Brain pericyte (primary cell): Measurements from ENCODE around the gene GALNT2.

ENCODE experiments used
- DNase-seq: peaks from one replicate; pipeline ENCODE4 v3.0.0-alpha.2; 2012; ENCODE audit warnings: low read depth, low spot score

Gene GALNT2

DNA sequence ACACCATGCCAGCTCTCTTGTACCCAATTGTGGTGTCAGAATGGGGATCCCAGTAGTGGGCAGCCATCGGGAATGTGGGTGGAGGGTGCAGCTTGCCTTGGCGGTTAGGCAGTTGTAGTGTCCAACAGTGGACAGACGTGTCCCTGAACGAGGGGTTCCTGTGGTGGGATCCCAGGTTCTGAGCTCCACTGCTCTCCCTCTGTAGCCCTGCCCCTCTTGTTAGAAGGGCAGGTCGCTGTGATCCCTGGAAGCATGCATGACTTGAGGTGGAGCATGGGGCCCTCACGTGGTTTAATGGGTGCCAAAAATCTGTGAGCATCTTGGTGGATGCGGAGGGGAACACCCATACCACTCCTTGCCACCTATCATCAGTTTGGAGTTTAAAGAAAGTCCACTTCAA lies 4.3 kb downstream of the GALNT2 start:
- DNase-seq, result no peak

DNA sequence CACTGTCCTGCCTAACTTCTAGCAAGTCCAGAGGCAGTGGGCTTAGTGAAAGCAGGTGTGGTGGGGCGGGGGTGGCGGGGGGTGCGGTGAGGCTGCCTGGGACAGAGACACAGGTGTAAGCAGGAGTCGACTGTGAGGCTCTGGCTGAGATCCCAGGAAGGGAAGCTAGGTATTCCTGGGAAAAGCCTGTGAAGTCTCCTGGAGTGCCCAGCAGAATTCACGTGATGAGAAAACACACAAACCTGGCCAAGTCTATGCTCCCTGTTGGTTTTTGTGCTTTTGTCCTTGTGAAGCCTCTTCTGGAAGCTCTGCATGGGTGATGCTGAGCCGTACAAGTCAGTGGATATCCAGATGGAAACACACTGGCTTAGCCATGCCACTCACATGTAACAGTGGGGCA lies 5.3 kb downstream of the GALNT2 start:
- DNase-seq, result no peak

DNA sequence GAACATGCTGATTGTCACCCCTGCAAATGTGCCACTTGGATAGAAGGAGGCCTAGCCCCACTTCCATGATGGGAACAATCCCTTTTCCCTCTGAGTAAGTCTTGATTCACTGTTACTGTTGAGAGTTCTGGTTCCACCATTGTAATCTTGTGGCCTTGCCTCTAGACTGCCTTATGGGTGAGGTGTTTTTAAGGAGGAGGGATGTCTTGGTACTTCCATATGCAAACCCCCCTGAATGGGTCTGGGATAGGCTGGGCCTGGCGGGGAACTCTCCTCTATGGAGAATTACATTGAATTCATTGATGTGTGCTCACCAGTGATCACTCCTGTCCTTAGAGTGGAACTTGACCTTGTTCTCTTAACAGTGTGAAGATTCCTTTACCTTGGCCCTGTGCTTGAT lies 5.8 kb downstream of the GALNT2 start:
- DNase-seq, result no peak

DNA sequence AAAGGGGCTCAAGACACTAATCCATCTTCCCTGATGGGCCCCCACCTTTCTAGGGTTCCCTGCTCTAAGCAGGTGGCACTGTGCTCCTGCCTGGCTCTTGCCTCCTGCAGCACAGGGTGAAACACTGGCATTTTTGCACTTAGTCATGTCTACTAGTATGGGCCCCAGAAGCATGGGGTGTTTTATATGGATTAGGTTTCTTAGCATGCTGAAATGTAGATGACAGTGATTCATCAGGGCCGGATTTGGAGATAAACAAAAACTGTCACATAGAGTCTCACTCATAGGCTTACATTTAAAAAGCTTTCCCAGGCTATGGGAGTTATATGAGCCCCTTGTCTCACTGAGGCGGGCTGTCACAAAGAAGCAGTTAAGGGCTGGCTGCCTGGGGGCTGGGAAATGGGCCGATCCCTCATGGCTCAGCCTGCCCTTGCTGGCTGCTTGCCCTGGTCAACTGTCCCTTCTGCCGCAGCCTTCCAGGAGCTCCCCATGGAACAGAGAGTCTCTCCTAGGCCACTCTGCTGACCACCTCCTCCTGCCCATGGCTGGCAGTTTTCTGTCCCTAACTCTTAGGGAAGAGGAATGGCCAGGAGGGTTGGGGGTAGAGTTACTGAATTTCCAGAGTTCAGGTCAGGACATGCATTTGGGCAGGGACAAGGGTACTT lies 6.5 kb downstream of the GALNT2 start:
- DNase-seq, result no peak

- no peak for DNase-seq
Measured at GRCh38 chr1:230074270-230074669, 7.2 kb downstream of the GALNT2 start.

GRCh38 chr1:230074762-230075161 lies 7.7 kb downstream of the GALNT2 start:
- no peak for DNase-seq

DNA sequence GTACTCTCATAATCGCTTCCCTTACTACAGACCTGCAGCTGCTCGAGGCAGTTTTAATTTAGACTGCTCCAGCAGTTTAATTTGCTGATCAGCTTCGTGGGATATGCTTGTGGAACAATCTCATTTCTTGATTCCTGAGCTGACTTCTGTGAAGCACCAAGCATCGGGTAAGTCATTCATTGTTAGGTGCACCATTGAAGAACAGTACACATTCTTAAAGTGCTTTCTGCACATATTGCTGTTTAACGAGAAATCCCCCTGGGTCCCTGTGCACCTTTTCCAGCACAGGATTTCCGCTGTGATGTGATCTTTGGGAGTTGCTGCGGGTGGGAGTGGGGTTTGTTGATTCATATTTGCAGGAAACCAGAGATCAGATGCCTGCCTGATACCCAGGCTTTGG lies 9.1 kb downstream of the GALNT2 start:
- DNase-seq, result no peak

- no peak for DNase-seq
Measured at GRCh38 chr1:230077011-230077410, 10.0 kb downstream of the GALNT2 start.

DNA sequence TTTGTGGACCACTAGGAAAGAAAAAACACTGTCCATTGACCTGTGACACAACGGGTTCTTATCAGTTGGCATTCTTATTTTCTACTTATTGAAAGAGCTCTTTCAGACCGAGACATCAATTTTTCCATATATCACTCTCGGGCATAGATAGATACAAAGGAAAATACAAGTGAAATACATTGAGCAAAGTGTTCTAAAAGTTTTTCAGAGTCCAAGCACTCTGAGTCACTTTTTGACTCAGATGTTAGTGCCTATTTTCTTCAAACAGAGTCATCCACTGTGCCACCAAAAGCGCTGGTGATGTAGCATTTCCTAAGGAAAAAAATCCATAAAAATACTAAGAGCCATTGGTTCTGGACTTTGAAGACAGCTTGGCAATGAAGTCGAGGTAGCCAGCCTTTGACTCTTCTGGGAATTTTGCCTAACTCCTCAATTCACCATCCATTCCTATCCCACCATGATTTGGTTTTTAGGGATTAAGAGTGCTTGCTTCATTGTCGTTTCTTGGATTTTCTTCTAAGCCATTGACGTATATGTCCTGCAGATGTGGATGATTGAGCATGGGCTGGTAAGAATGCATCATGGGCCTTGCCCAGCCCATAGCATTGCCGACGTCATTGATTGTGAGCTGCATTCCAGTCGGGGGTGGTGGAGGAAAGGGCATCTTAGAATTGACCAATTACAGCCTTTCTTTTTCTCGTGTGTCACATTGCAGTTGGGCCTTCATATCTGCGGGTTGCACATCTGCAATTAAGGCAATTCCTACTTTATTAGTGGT lies 10.6 kb downstream of the GALNT2 start:
- DNase-seq, result no peak

GRCh38 chr1:230079199-230080024 lies 12.4 kb downstream of the GALNT2 start:
- DNase-seq, result no peak

- DNase-seq, result no peak
Measured at GRCh38 chr1:230080822-230081221, 13.8 kb downstream of the GALNT2 start.

- no peak for DNase-seq
Measured at GRCh38 chr1:230081751-230082150, 14.7 kb downstream of the GALNT2 start.

DNA sequence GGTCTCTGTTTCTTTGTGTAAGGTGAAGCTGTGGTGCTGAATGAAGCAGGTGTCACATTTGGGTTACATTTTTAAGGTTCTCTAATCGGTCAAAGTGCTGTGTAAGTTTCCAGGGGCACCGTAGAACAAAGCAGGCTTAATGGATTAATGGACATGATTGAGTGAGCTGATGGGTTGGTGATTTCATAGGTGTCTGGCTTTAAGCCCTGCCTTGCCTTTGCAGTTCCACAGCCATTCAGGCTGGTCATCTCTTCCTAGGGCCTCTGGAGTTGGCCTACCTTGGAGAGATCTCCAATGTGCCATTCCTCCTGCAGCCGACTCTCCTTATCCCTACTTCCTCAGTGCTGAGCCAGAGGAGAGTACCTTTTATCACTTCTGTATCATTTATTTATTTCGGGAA lies 15.2 kb downstream of the GALNT2 start:
- no peak for DNase-seq

GRCh38 chr1:230083053-230083452 lies 16.0 kb downstream of the GALNT2 start:
- no peak for DNase-seq

DNA sequence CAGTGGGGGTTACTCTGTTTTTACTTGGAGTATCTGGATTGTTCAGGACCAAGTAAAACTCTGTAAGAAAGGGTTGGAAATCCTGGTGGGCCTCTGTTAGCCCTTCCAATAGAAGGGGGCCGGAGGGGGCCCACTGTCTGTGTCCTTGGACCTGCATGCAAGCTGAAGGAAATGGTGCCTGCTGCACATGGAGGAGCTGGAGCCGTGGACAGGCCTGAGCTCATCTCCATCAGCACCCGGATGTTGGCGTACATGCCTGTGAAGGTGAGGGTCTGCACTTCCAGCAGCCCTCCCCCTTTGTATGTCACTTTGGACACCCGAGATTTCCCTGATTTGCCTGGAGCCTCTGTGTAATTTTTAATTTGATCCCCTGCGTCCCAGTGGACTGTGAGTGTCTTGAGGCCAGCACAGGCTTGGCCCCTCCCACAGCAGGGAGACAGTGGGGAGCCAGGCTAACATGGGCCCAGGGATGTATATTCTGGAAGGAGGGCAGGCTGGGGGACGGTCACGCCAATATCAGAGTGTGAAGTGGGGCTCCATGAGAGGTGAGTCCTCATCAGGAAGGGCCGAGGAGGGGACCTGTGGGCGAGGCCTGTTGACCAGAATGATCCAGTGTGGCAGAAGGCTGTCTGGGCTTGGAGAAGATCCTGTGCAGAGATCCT lies 16.8 kb downstream of the GALNT2 start:
- no peak for DNase-seq

- DNase-seq, result peak; percentile 86
Measured at GRCh38 chr1:230084408-230085177, 17.6 kb downstream of the GALNT2 start.

- no peak for DNase-seq
Measured at GRCh38 chr1:230085178-230085515, 18.1 kb downstream of the GALNT2 start.

DNA sequence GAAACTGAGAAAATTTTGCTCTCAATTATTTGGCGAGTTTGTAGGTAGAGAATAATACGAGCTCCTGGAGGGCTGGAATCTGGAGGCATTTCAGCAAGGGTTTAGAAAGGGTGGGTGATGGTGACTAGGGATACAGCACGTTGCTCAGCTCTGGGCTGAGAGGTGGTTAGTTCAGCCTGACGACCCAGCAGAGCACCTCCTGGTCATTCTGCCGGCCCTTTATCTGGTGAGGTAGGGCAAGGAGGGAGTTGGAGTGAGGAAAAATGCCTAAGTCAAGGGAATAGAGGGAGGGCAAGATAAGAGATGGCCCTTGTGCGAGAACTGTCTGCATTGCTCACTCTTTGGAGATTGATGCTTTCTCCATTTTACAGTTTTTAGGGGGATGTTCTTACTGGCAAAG lies 19.1 kb downstream of the GALNT2 start:
- DNase-seq, result no peak

DNA sequence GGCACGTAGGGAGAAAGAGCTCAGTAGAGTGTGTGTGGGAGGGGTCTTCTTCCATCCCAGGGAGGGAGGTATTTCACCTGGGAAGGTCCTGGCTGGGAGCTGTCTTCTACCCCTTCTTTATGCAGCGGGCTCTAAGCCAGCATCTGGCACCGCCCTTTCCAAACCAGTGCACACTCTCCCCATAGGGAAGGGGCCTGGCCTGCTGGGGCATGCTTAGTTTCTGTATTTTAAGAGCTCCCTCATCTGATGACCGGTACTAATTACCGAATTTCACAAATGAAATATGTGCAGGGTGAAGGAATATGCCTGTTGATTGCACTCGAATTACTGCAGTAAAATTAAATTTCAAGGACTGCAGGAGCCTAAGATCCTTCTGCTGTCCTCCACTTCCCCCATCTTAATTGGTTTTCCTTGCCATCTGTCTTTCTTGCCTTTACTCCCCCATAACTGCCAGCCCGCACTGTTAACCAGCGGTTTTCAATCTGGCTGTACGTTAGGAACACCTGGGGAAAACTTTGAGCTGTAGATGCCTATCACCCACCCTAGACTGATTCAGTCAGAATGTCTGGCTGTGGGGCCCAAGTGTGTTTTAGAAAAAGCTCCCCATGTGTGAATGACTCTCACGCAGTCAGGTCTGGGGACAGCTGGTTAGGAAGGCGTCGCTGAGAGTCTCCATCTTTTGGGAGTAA lies 20.1 kb downstream of the GALNT2 start:
- no peak for DNase-seq

DNA sequence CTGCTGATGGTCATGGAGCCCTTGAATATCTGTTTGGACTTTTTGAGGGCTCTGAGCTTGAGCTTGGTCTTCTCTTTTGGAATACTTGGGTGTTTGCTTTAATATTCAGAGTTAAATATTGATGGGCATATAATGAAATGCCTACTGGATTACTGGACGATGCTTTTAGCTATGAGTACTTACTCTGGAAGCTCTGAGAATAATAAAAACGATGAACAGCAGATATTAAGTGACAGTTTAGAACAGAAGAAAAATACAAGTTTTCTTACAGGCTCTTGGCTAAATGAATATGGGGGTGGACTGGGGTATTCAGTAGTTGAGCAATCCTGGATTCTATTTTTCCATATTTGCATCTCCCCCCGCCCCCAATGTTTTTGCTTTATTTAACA lies 20.7 kb downstream of the GALNT2 start:
- DNase-seq, result no peak

GRCh38 chr1:230090194-230090711 lies 23.2 kb downstream of the GALNT2 start:
- DNase-seq, result no peak
